H1 (cell line): ENCODE data around the gene PDE4B. TPM values are rescaled to one million over a fixed set of nuclear protein-coding genes. Genes with fewer than 3 reads are reported as not detected.
"Not testable (repeated sequence)": the region's sequence is repeated elsewhere in the genome, so short reads cannot be mapped to it uniquely, and the experiment has no call there.

ENCODE experiments used
- CTCF ChIA-PET: fragments of 300-600 bp; sonication (Branson Sonifier 250); formaldehyde crosslinking; loops from one replicate; lab custom pipeline; 2021; ENCODE audit not compliant: partially characterized antibody; lab: Charles Lee
- POLR2A ChIA-PET: fragments of 300-600 bp; sonication (Branson Sonifier 250); formaldehyde crosslinking; loops from one replicate; lab custom pipeline; 2021; ENCODE audit warnings: inconsistent platforms; ENCODE audit not compliant: partially characterized antibody; lab: Charles Lee
- DNase-seq, 2 experiments: peaks; one replicate each; pipeline versions ENCODE4 v3.0.0 to v3.0.0-alpha.2; 2010 to 2022; ENCODE audit warnings: low spot score in 2 of 2, low read depth in 1 of 2, mixed read lengths in 1 of 2
- FAIRE-seq: peaks from 2 replicates; lab custom pipeline; 2011; peaks lifted over from hg19 to GRCh38; lab: Jason Lieb, UNC
- H2AFZ ChIP-seq: 2 replicates; pipeline ENCODE4 v1.8.1; 2012; ENCODE audit warnings: low read length, inconsistent platforms
- H2AK5ac ChIP-seq: 2 replicates; pipeline ENCODE4 v1.6.1; 2013; ENCODE audit warnings: low read depth, low read length
- H2BK120ac ChIP-seq: replicated peaks from 2 replicates; pipeline ENCODE3; 2013; ENCODE audit warnings: low read depth, low read length, inconsistent platforms
- H2BK12ac ChIP-seq: 2 replicates; pipeline ENCODE4 v1.6.1; 2013; ENCODE audit warnings: low read depth, low read length
- H2BK15ac ChIP-seq: 2 replicates; pipeline ENCODE4 v1.6.1; 2013; ENCODE audit warnings: low read length
- H2BK20ac ChIP-seq: 2 replicates; pipeline ENCODE4 v1.6.1; 2013; ENCODE audit warnings: low read length
- H2BK5ac ChIP-seq: 2 replicates; pipeline ENCODE4 v1.6.1; 2013; ENCODE audit warnings: low read depth, low read length
- H3K14ac ChIP-seq: 2 replicates; pipeline ENCODE4 v1.6.1; 2013; ENCODE audit warnings: inconsistent platforms; ENCODE audit not compliant: insufficient read length
- H3K18ac ChIP-seq: 2 replicates; pipeline ENCODE4 v1.6.1; 2013; ENCODE audit warnings: low read length; ENCODE audit errors: extremely low read depth
- H3K23ac ChIP-seq: 2 replicates; pipeline ENCODE4 v1.6.1; 2013; ENCODE audit warnings: inconsistent platforms; ENCODE audit not compliant: insufficient read length
- H3K23me2 ChIP-seq: 2 replicates; pipeline ENCODE4 v1.6.1; 2013; ENCODE audit warnings: low read depth, low read length
- H3K27ac ChIP-seq: 2 replicates; pipeline ENCODE4 v1.6.1; 2011; ENCODE audit warnings: low read depth, low read length, inconsistent platforms
- H3K27me3 ChIP-seq, 4 experiments: replicated peaks in 1 of 4; 1 replicate in 1 of 4; 2 replicates in 3 of 4; pipeline versions ENCODE4 v1.6.1 to v1.8.1; 2011 to 2013; ENCODE audit warnings: low read length in 3 of 4, mild to moderate bottlenecking in 3 of 4, inconsistent platforms in 2 of 4, mixed read lengths in 2 of 4, moderate library complexity in 1 of 4; ENCODE audit not compliant: control insufficient read depth in 3 of 4, insufficient read depth in 3 of 4; ENCODE audit errors: extremely low read depth in 1 of 4
- H3K36me3 ChIP-seq, 4 experiments: 2 replicates each; pipeline versions ENCODE4 v1.6.1 to v1.8.1; 2011 to 2013; ENCODE audit warnings: mild to moderate bottlenecking in 4 of 4, low read length in 3 of 4, moderate library complexity in 2 of 4, control low read depth in 1 of 4, inconsistent platforms in 1 of 4; ENCODE audit not compliant: insufficient read depth in 4 of 4, control insufficient read depth in 2 of 4
- H3K4ac ChIP-seq: replicated peaks from 2 replicates; pipeline ENCODE3; 2013; ENCODE audit warnings: low read length, low read depth, mixed read lengths, inconsistent platforms; ENCODE audit not compliant: insufficient read length
- H3K4me1 ChIP-seq, 4 experiments: replicated peaks in 1 of 4; 1 replicate in 1 of 4; 2 replicates in 3 of 4; pipeline versions ENCODE4 v1.6.1 to v1.8.1; 2011 to 2013; ENCODE audit warnings: low read length in 3 of 4, inconsistent platforms in 2 of 4, mixed read lengths in 1 of 4; ENCODE audit not compliant: insufficient read depth in 4 of 4, control insufficient read depth in 3 of 4
- H3K4me2 ChIP-seq, 2 experiments: 2 replicates each; pipeline versions ENCODE4 v1.6.1 to v1.8.1; 2011 to 2013; ENCODE audit warnings: low read depth in 2 of 2, low read length in 2 of 2, control low read depth in 1 of 2, inconsistent platforms in 1 of 2, mild to moderate bottlenecking in 1 of 2; ENCODE audit not compliant: insufficient read depth in 1 of 2
- H3K4me3 ChIP-seq, 4 experiments: fragments of 200-600, 300-600 bp in 1 of 4; sonication (generic), shearing (Covaris generic), sonication (Bioruptor Twin) in 1 of 4; 2 replicates each; pipeline versions ENCODE4 v1.5.1 to v1.8.1; 2011 to 2016; ENCODE audit warnings: low read length in 4 of 4, low read depth in 3 of 4, control low read depth in 2 of 4, inconsistent platforms in 2 of 4, mild to moderate bottlenecking in 2 of 4, mixed read lengths in 1 of 4, moderate library complexity in 1 of 4; ENCODE audit not compliant: insufficient read depth in 2 of 4; ENCODE audit errors: extremely low read depth in 1 of 4
- H3K56ac ChIP-seq: replicated peaks from 2 replicates; pipeline ENCODE3; 2013; ENCODE audit warnings: low read depth, mild to moderate bottlenecking, mixed read lengths, low read length, inconsistent platforms; ENCODE audit not compliant: insufficient read length
- H3K79me1 ChIP-seq: 2 replicates; pipeline ENCODE4 v1.6.1; 2013; ENCODE audit warnings: low read depth, low read length, control low read depth
- H3K79me2 ChIP-seq, 2 experiments: 2 replicates each; pipeline versions ENCODE4 v1.6.1 to v1.8.1; 2012 to 2013; ENCODE audit warnings: low read length in 2 of 2, mild to moderate bottlenecking in 2 of 2, inconsistent platforms in 1 of 2; ENCODE audit not compliant: insufficient read depth in 2 of 2, control insufficient read depth in 1 of 2
- H3K9ac ChIP-seq, 4 experiments: replicated peaks in 1 of 4; 1 replicate in 1 of 4; 2 replicates in 3 of 4; pipeline versions ENCODE4 v1.6.1 to v1.8.1; 2011 to 2013; ENCODE audit warnings: low read depth in 3 of 4, low read length in 3 of 4, control low read depth in 2 of 4, mild to moderate bottlenecking in 2 of 4, moderate library complexity in 2 of 4, inconsistent platforms in 1 of 4; ENCODE audit errors: extremely low read depth in 1 of 4
- H3K9me3 ChIP-seq, 2 experiments: 2 replicates each; pipeline versions ENCODE4 v1.6.1 to v1.8.1; 2012 to 2013; ENCODE audit warnings: mild to moderate bottlenecking in 2 of 2, moderate library complexity in 2 of 2, control low read depth in 1 of 2, inconsistent platforms in 1 of 2, low read depth in 1 of 2, low read length in 1 of 2, mixed read lengths in 1 of 2; ENCODE audit not compliant: insufficient read depth in 2 of 2
- H4K20me1 ChIP-seq, 2 experiments: replicated peaks in 1 of 2; 2 replicates each; pipeline versions ENCODE3 to v1.8.1; 2011 to 2013; ENCODE audit warnings: inconsistent platforms in 2 of 2, low read length in 2 of 2, mild to moderate bottlenecking in 1 of 2; ENCODE audit not compliant: insufficient read depth in 2 of 2, control insufficient read depth in 1 of 2
- H4K5ac ChIP-seq: 2 replicates; pipeline ENCODE4 v1.6.1; 2013; ENCODE audit warnings: low read length, low read depth, mixed read lengths, inconsistent platforms; ENCODE audit not compliant: insufficient read length
- H4K8ac ChIP-seq: 2 replicates; pipeline ENCODE4 v1.8.0; 2013; ENCODE audit warnings: mild to moderate bottlenecking, moderate library complexity, low read length, inconsistent platforms; ENCODE audit not compliant: insufficient read depth; ENCODE audit errors: extremely low read depth
- H4K91ac ChIP-seq: replicated peaks from 2 replicates; pipeline ENCODE3; 2013; ENCODE audit warnings: low read length, mixed read lengths, inconsistent platforms; ENCODE audit not compliant: insufficient read length
- EZH2 ChIP-seq: fragments of 200-600 bp; sonication (generic); IDR thresholded peaks from 2 replicates; pipeline ENCODE4 v1.7.1; 2012; ENCODE audit warnings: low read depth, mild to moderate bottlenecking, moderate library complexity, low read length, inconsistent platforms; ENCODE audit not compliant: severe bottlenecking
- WGBS, 2 experiments: shearing (Covaris generic) in 1 of 2; methylation state at CpG; one replicate each; pipeline versions ENCODE4 v1.1.6 to v1.1.7; 2013 to 2015; ENCODE audit warnings: low lambda C conversion rate in 2 of 2, mixed read lengths in 2 of 2, inconsistent platforms in 1 of 2, low coverage in 1 of 2, missing lambda C conversion rate in 1 of 2; ENCODE audit not compliant: insufficient replicate concordance in 2 of 2, insufficient coverage in 1 of 2, insufficient read length in 1 of 2; ENCODE audit errors: extremely low coverage in 1 of 2, missing lambda C conversion rate in 1 of 2; 5-methylcytosine and 5-hydroxymethylcytosine counted together
- polyA plus RNA-seq, 7 experiments: library from polyadenylated mRNA; depleted of rRNA in 3 of 7; stranded (reverse) in 5 of 7; unstranded in 2 of 7; fragments of >200 nt in 5 of 7; fragments of 200-250 nt in 2 of 7; gene quantifications; 1 replicate in 5 of 7; 2 replicates in 1 of 7; 4 replicates in 1 of 7; pipeline versions ENCODE4 v1.2.1 to v1.2.3, GENCODE V29; 2011 to 2013; ENCODE audit warnings: missing spikeins in 2 of 7, mixed read lengths in 2 of 7
- total RNA-seq: library from RNA; stranded (reverse); fragmentation: NEBNext Ultra II Directional; extraction: Animal tissue kit (Norgen Biotek cat#: 25700); gene quantifications from 2 replicates; pipeline ENCODE4 v1.2.1, GENCODE V29; 2021

Gene PDE4B
- total and polyA plus RNA-seq, 2 of the 8 experiments (the other 6 are each of a cell fraction or from before 2014, with no cell fraction given), result 5.0 to 15.1 TPM

GRCh38 chr1:65965112-65965996 lies 172.7 kb downstream of the PDE4B start (continued):
- TF ChIP-seq EZH2, result no peak
- TF ChIP-seq, all 59 proteins: peak for 0

GRCh38 chr1:65967492-65967891 lies 174.8 kb downstream of the PDE4B start:
- H3K56ac ChIP-seq, H3K36me3 ChIP-seq, H3K27ac ChIP-seq, H3K27me3 ChIP-seq, H3K4me1 ChIP-seq, H3K79me2 ChIP-seq, H3K4ac ChIP-seq, H4K91ac ChIP-seq, H2BK15ac ChIP-seq, H3K23me2 ChIP-seq, H3K23ac ChIP-seq, H2BK120ac ChIP-seq, H3K9me3 ChIP-seq, H2BK20ac ChIP-seq, H3K4me2 ChIP-seq, DNase-seq, H2BK12ac ChIP-seq, H4K8ac ChIP-seq, H3K18ac ChIP-seq, H2BK5ac ChIP-seq, H3K14ac ChIP-seq, H3K4me3 ChIP-seq, FAIRE-seq, H3K9ac ChIP-seq, H4K5ac ChIP-seq, H2AK5ac ChIP-seq, H2AFZ ChIP-seq, POLR2A ChIA-PET, H4K20me1 ChIP-seq, H3K79me1 ChIP-seq: not testable (repeated sequence)
- 93% methylated on average over 4 of the region's 4 CpGs; no CpG with 5 or more reads in 1 of the 2 experiments for WGBS, 2 experiments
- CTCF ChIA-PET, result interaction anchor here (1.0 kb wide), 1 partner anchor 273 kb away, joined by 3 read pairs; no protein-coding TSS in a partner anchor
